ENCODE results near the gene LPCAT1.
"Not testable (repeated sequence)": the region's sequence is repeated elsewhere in the genome, so short reads cannot be mapped to it uniquely, and the experiment has no call there.

Gene LPCAT1

DNA sequence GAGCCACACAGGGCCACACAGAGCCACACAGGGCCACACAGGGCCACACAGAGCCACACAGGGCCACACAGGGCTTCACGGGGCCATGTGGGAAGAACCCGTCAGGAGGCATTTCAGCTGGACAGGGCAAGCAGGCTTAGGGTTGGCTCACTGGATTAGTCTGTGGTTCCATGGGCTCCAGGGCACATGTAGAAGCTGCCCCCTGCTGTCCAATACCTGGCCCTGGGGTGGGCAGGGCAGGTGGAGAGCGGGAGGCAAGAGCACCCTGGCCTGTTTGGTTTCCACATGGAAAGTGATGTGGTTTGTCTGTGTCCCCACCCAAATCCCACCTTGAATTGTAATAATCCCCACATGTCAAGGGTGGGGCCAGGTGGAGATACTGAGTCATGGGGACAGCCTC, 16.4 kb upstream of the LPCAT1 start:
- Histone ChIP-seq H3K4me1 (ENCODE audit: insufficient read depth, low read length) (no peaks in the 10 kb centered on the region), H3K9ac (ENCODE audit: low read depth, low read length) (no peak overlapping the region), H3K36me3 (ENCODE audit: insufficient read depth, low read length) (no peaks in the 10 kb centered on the region), H3K9me3 (ENCODE audit: control insufficient read depth, insufficient read depth, low read length) (no peaks in the 10 kb centered on the region)

GRCh38 chr5:1539393-1540161, 15.8 kb upstream of the LPCAT1 start:
- not testable (repeated sequence) for H3K36me3 ChIP-seq (ENCODE audit: insufficient read depth, low read length); H3K4me1 ChIP-seq (ENCODE audit: insufficient read depth, low read length); H3K9ac ChIP-seq (ENCODE audit: low read depth, low read length); H3K9me3 ChIP-seq (ENCODE audit: control insufficient read depth, insufficient read depth, low read length)

GRCh38 chr5:1538741-1539392, 15.1 kb upstream of the LPCAT1 start:
- Histone ChIP-seq H3K9me3 (ENCODE audit: control insufficient read depth, insufficient read depth, low read length) (no peaks in the 10 kb centered on the region), H3K4me1 (ENCODE audit: insufficient read depth, low read length) (no peaks in the 10 kb centered on the region), H3K9ac (ENCODE audit: low read depth, low read length) (no peak overlapping the region), H3K36me3 (ENCODE audit: insufficient read depth, low read length) (no peaks in the 10 kb centered on the region)

DNA sequence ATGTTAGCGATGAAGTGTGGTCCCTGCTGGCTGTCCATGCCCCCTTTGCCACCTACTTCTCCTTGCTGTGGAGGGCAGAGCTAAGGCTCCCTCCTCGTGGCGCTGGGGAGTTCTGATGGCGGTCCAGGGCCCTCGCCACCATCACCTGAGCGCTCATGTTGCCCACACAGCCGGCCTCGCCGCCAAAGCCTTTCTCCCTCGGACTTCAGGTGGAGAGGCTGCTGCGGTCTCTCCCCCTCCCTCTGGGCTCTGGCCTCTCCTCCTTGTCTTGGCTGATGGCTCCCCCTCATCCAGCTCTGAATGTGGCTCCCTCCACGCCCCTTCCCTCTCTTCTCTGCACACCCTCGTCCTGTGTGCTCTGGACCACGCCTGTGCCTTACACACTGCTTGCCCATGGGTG, 14.5 kb upstream of the LPCAT1 start:
- Histone ChIP-seq H3K36me3 (ENCODE audit: insufficient read depth, low read length) (no peaks in the 10 kb centered on the region), H3K9me3 (ENCODE audit: control insufficient read depth, insufficient read depth, low read length) (no peaks in the 10 kb centered on the region), H3K4me1 (ENCODE audit: insufficient read depth, low read length) (no peaks in the 10 kb centered on the region), H3K9ac (ENCODE audit: low read depth, low read length) (no peak overlapping the region)

DNA sequence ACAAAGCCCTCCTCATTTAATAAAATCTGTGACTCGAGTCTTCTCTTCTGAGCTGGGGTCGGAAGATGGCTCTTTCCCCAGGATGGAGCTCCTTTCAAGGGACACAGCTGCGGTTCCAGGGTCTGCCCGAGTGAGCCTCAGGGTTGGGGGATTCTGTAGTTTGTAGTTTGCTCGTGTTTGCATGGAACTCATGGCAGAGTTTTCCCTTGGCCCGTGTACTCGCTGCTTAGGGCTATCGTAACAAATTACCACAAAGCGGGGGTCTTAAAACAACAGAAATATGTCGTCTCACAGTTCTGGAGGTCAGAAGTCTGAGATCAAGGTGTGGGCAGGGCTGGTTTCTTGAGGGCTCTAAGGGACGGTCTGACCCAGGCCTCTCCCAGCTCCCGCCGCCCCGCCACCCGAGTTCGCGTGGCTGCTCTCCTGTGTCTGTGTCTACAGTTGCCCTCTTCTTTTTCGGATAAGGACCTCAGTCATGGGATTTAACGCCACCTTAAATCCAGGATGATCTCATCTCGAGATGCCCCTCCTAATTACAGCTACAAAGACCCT, 13.9 kb upstream of the LPCAT1 start:
- no peak overlapping the region for H3K9ac ChIP-seq (ENCODE audit: low read depth, low read length)

GRCh38 chr5:1536871-1537602, 13.3 kb upstream of the LPCAT1 start:
- Histone ChIP-seq H3K36me3 (ENCODE audit: insufficient read depth, low read length) (no peaks in the 10 kb centered on the region), H3K9me3 (ENCODE audit: control insufficient read depth, insufficient read depth, low read length) (no peaks in the 10 kb centered on the region), H3K9ac (ENCODE audit: low read depth, low read length) (no peak overlapping the region), H3K4me1 (ENCODE audit: insufficient read depth, low read length) (no peaks in the 10 kb centered on the region)

More for the DNA sequence above, 13.9 kb upstream of the LPCAT1 start:
- no peaks in the 10 kb centered on the region for H3K4me1 ChIP-seq (ENCODE audit: insufficient read depth, low read length)
- H3K36me3 ChIP-seq (ENCODE audit: insufficient read depth, low read length) = no peaks in the 10 kb centered on the region
- no peaks in the 10 kb centered on the region for H3K9me3 ChIP-seq (ENCODE audit: control insufficient read depth, insufficient read depth, low read length)

DNA sequence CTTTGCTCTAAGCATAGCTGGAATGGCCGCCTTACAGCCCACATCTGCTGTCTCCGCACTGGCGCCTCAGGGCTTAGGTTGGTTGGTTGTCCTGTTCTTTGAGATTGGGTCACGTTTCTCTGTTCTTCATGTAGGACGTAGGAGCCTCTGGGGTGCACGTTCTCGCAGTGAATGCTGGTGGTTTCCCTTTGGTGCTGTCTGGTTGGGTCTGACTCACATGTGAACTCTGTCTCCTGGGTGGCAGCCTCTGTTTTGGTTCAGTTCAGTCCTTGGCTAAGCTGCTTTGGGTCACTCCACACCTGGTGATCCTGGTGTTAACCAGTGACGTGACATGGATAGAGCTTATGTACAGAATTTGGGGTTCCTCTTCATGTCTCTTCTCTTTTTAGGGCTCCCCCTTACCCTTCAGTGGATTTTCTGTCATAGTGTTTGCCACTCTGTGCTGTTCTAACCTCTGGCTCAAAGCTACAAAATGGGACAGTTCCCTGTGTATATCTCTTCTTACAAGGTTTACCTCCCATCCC, 12.6 kb upstream of the LPCAT1 start:
- no peaks in the 10 kb centered on the region for H3K36me3 ChIP-seq (ENCODE audit: insufficient read depth, low read length)
- no peak overlapping the region for H3K9ac ChIP-seq (ENCODE audit: low read depth, low read length)
- no peaks in the 10 kb centered on the region for H3K4me1 ChIP-seq (ENCODE audit: insufficient read depth, low read length)
- H3K9me3 ChIP-seq (ENCODE audit: control insufficient read depth, insufficient read depth, low read length) = no peaks in the 10 kb centered on the region

DNA sequence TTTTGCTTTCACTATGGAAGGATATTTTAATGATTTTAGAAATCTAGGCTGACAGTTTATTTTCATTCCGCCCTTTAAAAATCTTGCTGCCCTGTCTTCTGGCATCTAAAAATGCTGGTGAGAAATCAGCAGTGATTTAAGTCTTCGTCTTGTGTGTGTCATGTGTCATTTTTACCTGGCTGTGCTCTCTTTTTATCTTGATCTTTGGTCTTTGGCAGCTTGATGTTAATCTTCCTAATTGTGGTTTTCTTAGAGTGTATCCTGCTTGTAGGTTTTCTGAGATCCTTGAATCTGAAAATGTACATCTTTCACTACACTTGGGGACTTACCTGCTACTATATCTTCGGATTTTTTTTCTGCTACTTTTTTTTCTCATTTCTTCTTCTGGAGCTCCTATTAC, 11.9 kb upstream of the LPCAT1 start:
- no peaks in the 10 kb centered on the region for H3K9me3 ChIP-seq (ENCODE audit: control insufficient read depth, insufficient read depth, low read length)
- no peak overlapping the region for H3K9ac ChIP-seq (ENCODE audit: low read depth, low read length)
- no peaks in the 10 kb centered on the region for H3K36me3 ChIP-seq (ENCODE audit: insufficient read depth, low read length)
- no peaks in the 10 kb centered on the region for H3K4me1 ChIP-seq (ENCODE audit: insufficient read depth, low read length)

GRCh38 chr5:1532384-1532783, 8.6 kb upstream of the LPCAT1 start:
- no peaks in the 10 kb centered on the region for H3K9me3 ChIP-seq (ENCODE audit: control insufficient read depth, insufficient read depth, low read length)
- no peak overlapping the region for H3K9ac ChIP-seq (ENCODE audit: low read depth, low read length)
- H3K4me1 ChIP-seq (ENCODE audit: insufficient read depth, low read length) = no peaks in the 10 kb centered on the region
- H3K36me3 ChIP-seq (ENCODE audit: insufficient read depth, low read length) = no peaks in the 10 kb centered on the region

DNA sequence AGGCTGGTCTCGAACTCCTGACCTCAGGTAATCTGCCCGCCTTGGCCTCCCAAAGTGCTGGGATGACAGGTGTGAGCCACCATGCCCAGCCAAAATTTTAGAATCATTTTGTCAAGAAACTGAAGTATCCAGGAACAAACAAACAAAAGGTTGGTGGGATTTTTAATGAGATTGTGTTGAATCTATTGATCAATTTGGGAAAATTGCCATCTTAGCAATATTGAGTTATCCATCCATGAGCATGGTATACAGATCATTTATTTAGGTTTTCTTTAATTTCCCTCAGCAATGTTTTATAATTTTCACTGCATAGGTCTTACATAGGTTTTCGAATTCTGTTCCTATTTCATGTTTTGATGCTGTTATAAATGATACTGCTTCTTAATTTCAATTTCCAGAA, 5.7 kb upstream of the LPCAT1 start:
- Histone ChIP-seq H3K4me1 (ENCODE audit: insufficient read depth, low read length) (no peaks in the 10 kb centered on the region), H3K36me3 (ENCODE audit: insufficient read depth, low read length) (no peaks in the 10 kb centered on the region), H3K9me3 (ENCODE audit: control insufficient read depth, insufficient read depth, low read length) (no peaks in the 10 kb centered on the region), H3K9ac (ENCODE audit: low read depth, low read length) (no peak overlapping the region)

DNA sequence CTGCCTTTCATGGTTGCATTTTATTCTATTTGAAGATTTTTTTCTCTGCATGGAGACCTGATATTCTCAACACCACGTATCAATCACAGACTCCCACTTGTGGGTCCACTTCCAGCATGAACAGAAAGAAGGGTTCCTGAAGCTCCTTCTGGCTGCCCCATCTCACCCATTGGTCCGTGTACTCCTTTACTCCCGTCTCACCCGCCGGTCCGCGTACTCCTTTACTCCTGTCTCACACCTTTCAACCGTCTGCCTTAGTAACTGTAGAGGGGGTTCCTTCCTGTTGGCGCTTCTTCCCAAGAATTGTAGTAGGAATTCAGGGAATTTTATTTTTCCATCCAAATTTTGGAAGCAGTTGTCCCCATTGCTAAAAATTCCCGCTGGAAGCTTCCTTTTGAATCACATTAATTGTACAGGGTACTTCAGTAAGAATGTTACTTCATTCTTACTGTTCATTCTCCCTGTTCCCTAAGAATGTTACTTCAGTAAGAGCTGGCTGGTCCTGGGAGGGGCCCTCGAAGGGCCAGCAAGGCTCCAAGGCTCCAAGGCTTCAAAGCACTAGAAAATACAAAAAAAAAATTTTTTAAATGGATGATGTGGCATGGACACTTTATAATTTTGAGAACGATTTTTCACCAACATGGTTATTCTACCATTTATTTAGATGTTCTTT, 3.9 kb upstream of the LPCAT1 start:
- H3K36me3 ChIP-seq (ENCODE audit: insufficient read depth, low read length) = no peaks in the 10 kb centered on the region
- H3K4me1 ChIP-seq (ENCODE audit: insufficient read depth, low read length) = no peaks in the 10 kb centered on the region
- no peak overlapping the region for H3K9ac ChIP-seq (ENCODE audit: low read depth, low read length)
- no peaks in the 10 kb centered on the region for H3K9me3 ChIP-seq (ENCODE audit: control insufficient read depth, insufficient read depth, low read length)

GRCh38 chr5:1526681-1527131, 2.9 kb upstream of the LPCAT1 start:
- H3K9me3 ChIP-seq (ENCODE audit: control insufficient read depth, insufficient read depth, low read length) = no peaks in the 10 kb centered on the region
- H3K9ac ChIP-seq (ENCODE audit: low read depth, low read length) = no peak overlapping the region
- peaks cover 2% of the 10 kb centered on the region; the same call in 1 of the 2 replicates for H3K4me1 ChIP-seq (ENCODE audit: insufficient read depth, low read length)
- H3K36me3 ChIP-seq (ENCODE audit: insufficient read depth, low read length) = no peaks in the 10 kb centered on the region

DNA sequence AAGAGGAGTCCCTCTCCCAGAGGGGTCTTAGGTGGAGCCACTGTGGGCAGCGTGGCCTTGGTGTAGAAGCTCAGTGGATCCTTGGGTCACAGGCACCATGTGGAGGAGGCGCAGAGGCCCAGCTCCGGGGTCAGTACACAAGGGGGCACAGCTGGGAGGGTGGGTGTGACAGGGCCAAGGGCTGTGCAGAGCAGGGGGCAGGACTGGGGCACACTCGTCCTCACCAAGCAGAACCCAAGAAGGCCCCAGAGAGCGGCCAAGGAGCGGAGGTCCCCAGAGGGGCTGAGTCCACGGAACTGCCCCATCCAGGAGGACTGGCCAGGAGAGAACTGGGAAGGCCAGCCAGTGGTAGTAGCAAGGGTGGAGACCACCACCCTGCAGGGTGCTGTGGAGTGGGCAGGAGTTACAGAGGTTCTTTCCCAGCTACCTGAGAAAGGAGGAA, 2.5 kb upstream of the LPCAT1 start:
- Histone ChIP-seq H3K9me3 (ENCODE audit: control insufficient read depth, insufficient read depth, low read length) (no peaks in the 10 kb centered on the region), H3K4me1 (ENCODE audit: insufficient read depth, low read length) (peaks cover 6% of the 10 kb centered on the region; the same call in 1 of the 2 replicates), H3K36me3 (ENCODE audit: insufficient read depth, low read length) (0 out of 2 replicates have a peak, but pooled peaks cover under 1% of the 10 kb centered on the region), H3K9ac (ENCODE audit: low read depth, low read length) (no peak overlapping the region)
